NCI-H2081 treated with DMSO at 0.1 percent for 48 hours (cell line): ENCODE results near the gene CPPED1.
"Not testable (repeated sequence)": the region's sequence is repeated elsewhere in the genome, so short reads cannot be mapped to it uniquely, and the experiment has no call there.

Experiments used
- DNase-seq: peaks from one replicate; lab custom pipeline; 2025; lab: John Stamatoyannopoulos, UW

Gene CPPED1, protein sequence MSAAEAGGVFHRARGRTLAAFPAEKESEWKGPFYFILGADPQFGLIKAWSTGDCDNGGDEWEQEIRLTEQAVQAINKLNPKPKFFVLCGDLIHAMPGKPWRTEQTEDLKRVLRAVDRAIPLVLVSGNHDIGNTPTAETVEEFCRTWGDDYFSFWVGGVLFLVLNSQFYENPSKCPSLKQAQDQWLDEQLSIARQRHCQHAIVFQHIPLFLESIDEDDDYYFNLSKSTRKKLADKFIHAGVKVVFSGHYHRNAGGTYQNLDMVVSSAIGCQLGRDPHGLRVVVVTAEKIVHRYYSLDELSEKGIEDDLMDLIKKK

GRCh38 chr16:12803203-12804093 lies at the start of gene CPPED1:
CPPED1 (minus strand) TSS chr16:12803887; CDS start chr16:12803776, 111 bp downstream.
- peak; percentile 40 for DNase-seq

GRCh38 chr16:12850186-12850585 lies 46.5 kb upstream of the CPPED1 start:
- DNase-seq: no peak

DNA sequence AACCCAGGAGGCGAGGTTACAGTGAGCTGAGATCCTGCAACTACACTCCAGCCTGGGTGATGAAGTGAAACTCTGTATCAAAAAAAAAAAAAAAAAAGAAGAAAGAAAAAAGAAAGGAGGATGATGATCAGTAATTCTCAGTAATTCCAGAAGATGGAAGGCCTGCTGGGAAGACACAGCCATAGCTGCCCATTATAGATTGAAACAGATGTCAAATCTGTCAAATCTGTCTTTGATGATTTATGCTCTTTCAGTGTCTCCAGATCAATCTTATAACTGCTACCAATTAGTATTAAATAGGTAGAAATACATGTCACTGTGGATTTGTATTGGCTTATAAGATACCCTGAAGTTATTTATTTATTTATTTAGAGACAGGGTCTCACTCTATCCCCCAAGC lies 42.9 kb upstream of the CPPED1 start:
- no peak for DNase-seq

DNA sequence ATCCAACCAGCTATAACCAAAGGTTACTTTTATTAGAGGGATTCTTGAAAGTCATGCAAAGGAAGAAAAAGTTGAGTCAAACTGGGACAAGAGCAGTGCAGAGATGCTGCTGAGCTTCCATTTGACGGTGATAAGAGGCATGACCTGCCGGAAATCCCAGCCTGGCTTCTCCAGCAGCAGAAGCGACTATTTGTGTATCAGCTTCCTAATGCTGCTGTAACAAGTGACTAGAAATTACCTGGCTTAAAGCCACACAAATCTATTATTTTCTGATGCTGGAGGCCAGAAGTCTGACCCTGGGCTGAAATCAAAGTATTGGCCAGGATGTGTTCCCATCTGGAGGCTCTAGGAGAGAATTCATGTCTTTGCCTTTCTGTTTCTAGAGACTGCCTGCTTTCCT lies 41.6 kb upstream of the CPPED1 start:
- no peak for DNase-seq

DNA sequence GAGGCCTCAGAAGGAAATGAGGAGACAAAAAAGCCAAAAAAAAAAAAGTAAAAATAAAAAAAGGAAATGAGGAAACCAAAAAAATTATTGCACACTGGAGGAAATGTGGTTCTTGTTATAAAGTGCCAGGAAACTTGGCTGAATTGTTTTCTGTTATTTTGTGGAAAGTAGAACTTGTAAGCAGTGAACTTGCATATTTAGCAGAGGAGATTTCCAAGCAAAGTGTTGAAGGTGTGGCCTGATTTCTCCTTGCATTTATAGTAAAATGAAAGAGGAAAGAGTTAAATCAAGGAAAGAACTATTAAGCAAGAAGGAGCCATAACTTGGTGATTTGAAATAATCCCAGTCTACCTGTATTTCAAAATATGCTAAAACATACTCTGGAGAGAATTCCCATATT lies 34.1 kb upstream of the CPPED1 start:
- no peak for DNase-seq

- no peak for DNase-seq
These were observed 33.6 kb upstream of the CPPED1 start for GRCh38 chr16:12837291-12837690.

GRCh38 chr16:12833926-12834325 lies 30.2 kb upstream of the CPPED1 start:
- DNase-seq: no peak

DNA sequence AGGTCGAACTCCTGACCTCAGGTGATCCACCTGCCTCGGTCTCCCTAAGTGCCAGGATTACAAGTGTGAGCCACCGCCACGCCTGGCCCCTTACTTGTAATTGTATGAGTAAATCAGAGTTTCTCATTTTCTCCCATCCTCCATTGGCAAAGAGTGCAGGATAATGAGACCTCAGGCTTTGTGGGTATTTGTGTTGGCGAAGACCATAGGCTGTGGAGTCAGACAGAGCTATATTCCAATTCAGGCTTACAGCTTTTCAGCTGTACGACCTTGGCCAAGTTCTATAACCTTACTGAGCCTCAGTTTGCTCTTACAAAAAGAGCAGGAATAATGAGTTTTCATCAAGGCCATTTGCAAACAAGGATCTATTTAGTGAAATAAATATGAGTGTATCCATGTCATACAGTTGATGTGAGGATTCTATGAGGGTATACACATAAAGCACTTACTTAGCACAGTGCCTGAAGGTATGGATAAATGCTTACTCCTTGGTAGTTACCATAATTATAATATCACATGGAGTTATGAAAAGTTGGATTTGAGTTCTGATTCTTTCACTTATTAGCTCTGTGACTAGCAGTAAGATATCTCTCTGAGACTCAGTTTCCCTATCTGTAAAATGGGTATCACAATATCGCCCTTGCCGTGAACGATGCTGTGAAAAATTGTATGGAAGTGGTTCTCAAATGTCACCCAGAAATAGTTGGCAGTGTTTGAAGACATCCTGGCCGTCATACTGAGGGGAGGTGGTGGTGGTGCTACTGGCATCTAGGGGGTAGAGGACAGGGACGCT lies 25.6 kb upstream of the CPPED1 start:
- no peak for DNase-seq

GRCh38 chr16:12828206-12828605 lies 24.5 kb upstream of the CPPED1 start:
- DNase-seq: no peak

DNA sequence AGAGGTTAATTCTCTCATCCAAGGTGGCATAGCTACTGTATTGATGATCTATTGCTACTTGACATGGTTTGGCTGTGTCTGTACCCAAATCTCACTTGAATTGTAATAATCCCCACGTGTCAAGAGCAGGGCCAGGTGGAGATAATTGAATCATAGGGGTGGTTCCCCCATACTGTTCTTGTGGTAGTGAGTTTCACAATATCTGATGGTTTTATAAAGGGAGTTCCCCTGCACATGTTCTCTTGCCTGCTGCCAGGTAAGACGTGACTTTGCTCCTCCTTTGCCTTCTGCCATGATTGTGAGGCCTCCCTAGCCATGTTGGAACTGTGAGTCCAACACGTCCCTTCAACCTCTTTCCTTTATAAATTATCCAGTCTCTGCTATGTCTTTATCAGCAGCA lies 22.9 kb upstream of the CPPED1 start:
- DNase-seq: no peak

- no peak for DNase-seq
These were observed 15.7 kb upstream of the CPPED1 start for GRCh38 chr16:12819126-12820117.

DNA sequence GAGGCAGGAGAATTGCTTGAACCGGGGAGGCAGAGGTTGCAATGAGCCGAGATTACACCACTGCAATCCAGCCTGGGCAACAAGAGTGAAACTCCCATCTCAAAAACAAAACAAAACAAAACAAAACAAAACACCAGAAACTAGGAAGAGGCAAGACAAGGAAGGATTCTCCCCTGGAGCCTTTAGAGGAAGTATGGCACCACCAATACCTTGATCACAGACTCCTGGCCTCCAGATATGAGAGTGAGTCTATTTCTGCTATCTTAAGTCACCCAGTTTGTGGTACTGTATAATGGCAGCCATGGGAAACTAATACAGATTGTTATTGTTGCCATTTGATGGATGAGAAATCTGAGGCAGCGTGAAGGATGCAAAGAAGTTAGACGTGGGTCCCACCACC lies 14.6 kb upstream of the CPPED1 start:
- no peak for DNase-seq

DNA sequence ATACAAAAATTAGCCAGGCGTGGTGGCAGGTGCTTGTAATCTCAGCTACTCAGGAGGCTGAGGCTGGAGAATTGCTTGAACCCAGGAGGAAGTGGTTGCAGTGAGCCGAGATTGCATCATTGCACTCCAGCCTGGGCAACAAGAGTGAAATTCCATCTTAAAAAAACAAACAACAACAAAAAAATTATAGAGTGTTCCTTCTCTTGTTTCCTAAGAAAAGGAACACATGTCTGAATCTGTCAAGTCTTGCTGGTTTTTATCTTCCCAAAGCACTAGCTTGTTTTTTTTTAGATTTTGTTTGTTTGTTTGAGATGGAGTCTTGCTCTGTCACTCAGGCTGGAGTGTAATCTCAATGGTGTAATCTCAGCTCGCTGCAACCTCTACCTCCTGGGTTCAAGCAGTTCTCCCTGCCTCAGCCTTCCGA lies 13.1 kb upstream of the CPPED1 start:
- not testable (repeated sequence) for DNase-seq

- no peak for DNase-seq
These were observed 11.7 kb upstream of the CPPED1 start for GRCh38 chr16:12815361-12815760.

- DNase-seq: not testable (repeated sequence)
These were observed 10.0 kb upstream of the CPPED1 start for GRCh38 chr16:12813734-12814133.

DNA sequence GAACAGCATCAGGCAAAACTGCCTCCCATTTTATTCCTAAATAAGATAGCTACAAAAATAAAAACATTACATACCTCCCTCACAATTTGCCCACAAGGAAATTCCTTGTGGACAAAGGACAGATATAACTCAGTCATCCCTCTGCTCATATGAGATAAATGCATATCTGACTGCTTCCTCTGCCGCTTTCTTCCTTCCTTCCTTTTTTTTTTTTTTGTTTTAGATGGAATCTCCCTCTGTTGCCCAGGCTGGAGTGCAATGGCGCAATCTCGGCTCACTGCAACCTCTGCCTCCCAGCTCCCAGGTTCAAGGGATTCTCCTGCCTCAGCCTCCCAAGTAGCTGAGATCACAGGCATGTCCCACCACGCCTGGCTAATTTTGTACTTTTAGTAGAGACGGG lies 9.6 kb upstream of the CPPED1 start:
- DNase-seq: not testable (repeated sequence)

GRCh38 chr16:12811441-12812383 lies 8.0 kb upstream of the CPPED1 start:
- DNase-seq: no peak

GRCh38 chr16:12805066-12805465 lies 1.4 kb upstream of the CPPED1 start:
- no peak for DNase-seq

DNA sequence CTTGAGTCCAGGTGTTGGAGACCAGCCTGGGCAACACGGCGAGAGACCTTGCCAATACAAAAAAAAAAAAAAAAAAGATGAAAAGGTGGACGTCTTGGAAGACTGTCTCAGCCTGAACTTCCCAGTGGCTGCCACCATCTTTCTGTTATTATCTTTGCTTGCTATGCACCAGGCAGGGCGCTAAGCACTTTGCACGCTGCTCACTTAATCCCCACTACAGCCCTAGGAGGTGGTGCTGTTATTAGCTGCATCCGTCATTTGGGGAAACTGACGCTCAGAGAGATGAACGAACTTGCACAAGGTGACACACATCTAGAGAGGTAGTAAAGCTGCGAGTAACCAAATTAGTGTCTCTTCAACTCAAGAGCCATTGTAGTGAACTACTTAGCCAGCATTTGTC lies 708 bp upstream of the CPPED1 start:
- DNase-seq: no peak

- DNase-seq: no peak
These were observed 1.0 kb downstream of the CPPED1 start for GRCh38 chr16:12802661-12803060.
